HuH-7 (cell line): ENCODE results near the gene STAT5B.
A peak's percentile ranks its signal among the peaks of the same experiment; 100 is the strongest.
"Not testable (repeated sequence)": the region's sequence is repeated elsewhere in the genome, so short reads cannot be mapped to it uniquely, and the experiment has no call there.

ENCODE experiments used
- DNase-seq: peaks from one replicate; pipeline ENCODE4 v3.0.0; 2011; ENCODE audit warnings: low spot score

STAT5B gene

DNA sequence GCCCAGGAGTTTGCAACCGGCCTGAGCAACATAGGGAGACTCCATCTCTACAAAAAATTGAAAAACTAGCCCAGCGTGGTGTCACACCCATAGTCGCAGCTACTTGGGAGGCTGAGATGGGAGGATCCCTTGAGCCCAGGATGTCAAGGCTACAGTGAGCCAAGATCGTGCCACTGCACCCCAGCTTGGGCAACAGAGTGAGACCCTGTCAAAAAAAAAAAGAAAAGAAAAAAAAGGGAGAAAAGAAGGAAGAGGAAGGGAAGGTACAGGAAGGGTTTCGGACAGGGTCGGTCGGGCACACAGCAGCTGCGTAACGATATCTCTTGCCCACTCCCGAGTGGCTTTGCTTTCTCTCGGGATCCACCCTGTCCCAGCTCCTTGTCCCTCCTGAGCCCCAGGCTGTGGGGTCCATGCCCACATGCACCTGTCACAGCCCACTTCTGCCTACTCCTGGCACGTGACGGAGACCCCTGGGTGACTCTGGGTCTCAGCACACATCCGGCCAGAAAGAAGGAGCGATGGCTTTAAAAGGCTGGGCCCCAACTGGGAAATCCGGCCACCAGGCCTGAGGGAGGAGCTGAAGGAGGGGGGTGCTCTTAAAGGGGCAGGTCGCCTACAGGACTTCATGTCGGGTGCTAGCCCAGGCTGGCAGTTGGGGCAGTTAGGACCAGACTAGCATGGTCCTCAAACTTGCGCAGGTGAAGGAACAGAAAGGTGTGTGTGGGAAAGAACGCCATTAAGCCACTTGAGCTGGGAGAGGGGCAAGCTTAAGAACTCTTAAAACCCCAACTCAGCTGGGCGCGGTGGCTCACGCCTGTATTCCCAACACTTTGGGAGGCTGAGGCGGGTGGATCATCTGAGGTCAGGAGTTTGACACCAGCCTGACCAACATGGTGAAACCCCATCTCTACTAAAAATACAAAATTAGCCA is 82.0 kb downstream of the STAT5B start, which contains the start of gene GHDC:
GHDC (minus strand) TSS at position 526 of the 931 bp plus-strand sequence. CDS start 913 bp downstream, outside the sequence.
- DNase-seq = peak; percentile 95

DNA sequence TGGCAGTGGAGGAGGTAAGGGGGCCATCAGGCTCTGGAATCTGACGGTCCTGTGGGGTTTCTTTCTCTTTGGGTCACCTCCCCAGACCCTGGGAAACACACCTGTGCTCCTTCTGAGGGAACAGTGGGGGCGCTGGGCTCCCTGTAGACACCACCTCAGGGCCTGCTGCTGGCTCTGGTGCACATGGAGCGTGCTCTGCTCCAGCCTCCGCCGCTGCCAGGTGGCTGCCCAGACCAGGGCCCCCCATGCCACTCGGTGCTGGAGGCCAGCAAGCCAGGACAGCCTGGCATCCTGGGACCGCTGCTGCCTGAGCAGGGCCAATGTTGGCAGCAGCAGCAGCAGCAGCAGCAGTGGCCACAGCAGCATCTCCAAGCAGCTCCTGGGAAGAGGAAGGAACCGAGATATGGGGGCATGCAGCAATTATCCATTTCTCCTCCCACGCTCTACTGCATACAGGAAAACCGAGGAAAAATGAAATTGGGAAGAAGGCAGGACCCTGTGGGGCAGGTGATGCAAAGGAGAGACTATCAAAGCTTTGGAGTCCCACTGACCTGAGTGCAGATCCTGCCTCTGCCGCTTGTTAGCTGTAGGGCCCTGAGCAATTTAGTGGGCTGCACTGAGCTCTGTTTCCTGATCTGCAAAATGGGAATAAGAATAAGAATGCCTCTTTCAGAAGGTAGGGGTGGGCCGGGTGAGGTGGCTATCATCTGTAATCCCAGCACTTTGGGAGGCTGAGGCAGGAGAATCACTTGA is 82.8 kb downstream of the STAT5B start:
- DNase-seq = no peak

DNA sequence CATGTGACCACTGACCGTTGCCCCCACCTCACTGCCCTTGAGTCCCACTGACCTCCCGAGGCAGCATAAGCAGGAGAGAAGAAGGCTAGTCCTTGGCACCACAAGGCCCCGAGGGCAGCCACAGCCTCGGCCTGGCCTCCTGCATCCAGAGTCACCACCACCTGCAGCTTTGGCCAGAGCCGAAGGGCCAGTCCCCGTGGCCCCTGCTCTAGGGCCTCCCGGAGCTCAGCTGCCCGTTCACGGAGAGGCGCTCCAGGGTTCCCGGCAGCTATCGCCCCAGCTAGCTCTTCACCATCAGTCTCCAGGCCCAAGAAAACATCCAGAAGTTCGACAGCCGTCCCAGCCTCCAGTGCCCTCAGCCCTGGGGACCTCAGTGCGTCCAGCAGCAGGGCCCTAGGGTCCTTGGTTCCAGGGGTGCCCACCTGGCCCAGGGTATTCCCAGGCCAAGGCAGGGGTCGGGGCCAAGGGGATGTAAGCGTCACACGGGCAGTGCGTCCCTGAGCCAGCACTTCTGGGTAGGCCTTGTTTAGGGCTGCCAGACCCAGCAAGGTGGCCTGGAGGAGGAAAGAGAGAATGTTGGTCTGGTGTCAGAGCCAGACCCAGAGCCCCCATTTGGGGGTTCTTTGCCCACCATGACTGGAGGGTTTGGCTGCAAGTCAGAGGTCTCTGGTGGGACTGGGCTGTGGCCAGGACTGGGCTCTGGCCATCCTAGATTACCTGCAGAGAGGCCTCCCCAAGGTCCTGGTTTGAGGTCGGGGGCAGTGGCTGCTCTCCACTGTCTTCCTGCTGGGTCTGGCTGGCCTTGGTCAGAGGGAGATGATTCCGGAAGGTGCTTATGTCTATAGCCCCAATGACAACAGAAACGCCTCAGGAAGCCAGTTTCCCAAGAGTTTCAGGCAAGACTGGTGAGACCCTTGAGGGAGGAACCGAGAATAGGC is 83.7 kb downstream of the STAT5B start:
- no peak for DNase-seq

DNA sequence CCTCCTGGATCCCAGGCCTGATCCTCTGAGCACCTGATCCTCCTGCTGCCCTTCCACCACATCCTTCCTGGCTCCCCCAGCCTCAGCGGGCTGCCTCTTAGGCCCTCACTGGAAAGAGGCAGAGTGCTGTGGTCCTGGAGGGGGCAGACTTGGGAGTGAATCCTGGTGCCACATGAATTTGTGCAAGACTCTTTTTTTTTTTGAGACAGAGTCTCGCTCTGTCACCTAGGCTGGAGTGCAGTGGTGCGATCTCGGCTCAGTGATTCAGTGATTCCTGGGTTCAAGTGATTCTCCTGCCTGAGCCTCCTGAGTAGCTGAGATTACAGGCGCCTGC is 84.9 kb downstream of the STAT5B start:
- no peak for DNase-seq

DNA sequence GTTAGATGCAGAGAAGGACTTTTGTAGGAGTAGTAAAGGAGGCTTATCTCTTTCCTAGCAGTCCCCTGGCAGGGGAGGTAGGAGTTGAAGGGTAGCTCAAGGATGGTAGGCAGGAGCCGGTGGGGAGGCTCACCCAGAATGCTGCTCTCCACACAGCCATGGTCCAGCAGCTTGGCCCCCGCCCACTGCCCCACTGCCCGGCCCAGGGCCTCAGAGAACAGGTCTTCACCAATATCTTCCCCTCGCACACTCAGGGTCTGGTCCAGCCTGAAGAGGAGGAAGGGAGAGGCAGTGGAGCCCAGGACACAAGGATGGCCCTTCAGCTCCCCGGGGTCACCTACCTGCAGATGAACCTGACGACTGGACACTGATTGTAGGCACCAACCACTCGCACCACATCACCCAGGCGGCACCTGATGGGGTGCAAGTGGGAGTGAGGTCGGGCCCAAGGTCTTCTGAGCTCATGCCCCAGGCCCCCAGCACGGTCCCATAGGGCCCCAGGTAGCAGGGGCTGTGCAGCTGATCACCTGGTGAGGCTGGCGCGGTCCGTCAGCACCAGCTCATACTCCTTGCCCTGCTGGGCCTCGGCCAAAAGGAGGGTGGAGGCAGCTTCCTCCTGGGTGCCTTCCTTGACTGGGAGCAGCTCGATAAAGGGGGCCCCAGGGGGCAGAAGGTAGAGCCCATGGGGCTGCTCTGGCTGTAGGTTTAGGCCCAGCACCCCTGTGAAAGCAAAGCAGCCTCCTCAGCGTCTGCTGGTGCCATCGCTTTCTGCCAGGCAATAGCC is 85.5 kb downstream of the STAT5B start:
- no peak for DNase-seq

DNA sequence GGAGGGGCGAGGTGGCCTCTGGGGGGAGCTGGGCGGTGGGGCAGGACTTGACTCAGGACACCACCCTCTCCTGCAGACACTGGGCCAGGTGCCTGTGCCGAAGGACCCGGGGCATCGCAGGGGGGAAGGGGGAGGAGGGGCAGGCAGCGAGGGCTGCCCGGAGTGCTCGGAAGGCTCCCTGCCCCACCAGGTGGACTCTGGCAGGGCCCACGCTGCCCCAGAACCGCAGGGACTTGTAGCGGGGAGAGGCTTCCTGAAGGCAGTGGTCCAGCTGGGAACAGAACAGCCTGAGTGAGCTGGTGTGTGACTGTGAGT is 86.6 kb downstream of the STAT5B start:
- no peak for DNase-seq

DNA sequence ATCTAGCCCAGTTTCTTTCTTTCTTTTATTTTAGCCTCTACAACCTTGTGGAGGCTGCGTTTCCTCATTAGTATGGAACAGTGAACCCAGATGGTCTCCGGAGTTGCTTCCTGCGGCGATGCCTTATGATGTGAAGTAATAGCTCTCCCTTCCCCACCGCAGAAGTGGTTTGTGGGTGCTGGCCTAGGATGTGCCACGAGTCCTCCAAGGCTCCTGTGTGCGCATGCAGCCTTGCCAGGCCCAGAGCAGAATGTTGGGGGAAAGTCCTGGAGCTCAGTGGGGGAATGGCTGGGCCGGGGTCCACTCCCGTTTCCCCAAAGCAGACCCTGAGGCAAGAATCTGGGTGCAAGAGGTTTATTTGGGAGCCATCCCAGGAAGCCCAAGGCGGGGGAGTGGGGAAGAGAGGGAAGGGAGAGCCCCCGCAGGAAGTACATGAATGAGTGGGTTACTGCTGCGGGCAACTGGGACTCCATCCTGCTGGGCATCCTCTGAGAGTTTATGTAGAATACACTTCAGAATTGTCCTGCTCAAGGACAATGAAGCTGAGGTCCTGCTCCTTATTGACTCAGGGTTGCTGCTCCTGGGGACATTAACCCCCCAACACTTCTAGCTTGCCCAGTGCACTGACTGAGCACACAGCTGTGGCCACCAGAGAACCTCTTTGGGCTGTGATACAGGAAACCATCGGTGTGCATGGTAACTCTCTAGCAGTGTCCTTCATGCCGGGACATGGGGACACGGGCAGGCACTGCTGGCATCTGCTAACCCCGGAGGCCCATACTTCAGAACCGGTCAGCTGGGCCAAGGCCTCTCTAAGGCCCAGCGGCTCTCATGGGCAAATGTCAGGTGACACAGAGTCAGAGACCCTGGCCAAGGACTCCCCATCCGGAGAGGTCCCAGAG is 87.2 kb downstream of the STAT5B start:
- DNase-seq = no peak

DNA sequence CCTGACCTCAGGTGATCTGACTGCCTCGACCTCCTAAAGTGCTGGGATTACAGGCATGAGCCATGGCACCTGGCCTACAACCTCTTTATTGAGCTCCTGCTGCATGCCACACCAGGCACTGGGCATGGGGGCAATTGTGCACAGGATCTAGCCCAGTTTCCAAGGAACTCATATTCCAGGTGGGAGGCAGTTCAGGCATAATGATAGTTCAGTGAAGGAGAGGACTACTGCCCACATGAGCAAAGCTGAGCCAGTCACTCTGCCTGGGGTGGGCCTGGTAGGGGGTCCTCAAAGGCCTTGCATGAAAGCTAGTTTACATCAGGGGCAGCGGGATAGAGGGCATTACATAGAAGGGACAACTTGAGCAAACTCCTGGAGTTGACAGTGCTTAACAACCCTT is 88.4 kb downstream of the STAT5B start:
- DNase-seq = no peak

DNA sequence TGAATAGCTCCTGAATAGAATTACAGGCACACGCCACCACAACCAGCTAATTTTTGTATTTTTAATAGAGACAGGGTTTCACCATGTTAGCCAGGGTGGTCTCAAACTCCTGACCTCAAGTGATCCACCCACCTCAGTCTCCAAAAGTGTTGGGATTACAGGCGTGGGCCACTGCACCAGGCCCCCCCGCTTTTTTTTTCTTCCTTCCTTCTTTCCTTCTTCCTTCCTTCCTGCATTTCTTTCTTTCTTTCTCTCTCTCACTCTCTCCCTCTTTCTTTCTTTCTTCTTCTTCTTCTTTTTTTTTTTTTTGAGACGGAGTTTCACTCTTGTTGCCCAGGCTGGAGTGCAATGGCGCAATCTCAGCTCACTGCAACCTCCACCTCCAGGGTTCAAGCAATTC is 90.0 kb downstream of the STAT5B start:
- not testable (repeated sequence) for DNase-seq

DNA sequence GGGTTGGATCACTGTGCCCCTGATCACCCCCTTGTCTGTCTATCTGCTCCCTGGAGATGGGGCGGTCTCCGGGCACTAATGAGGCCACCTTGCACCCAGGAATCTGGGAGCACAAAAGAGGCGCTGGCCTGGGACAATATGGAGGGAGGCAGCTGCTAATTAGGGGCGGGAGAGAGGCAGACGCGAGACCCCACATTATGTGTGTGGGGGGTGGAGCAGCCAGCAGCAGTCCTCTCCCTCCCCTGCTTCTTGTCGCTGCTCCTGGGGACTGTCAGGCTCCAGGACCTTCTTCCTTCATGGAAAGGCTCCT is 90.6 kb downstream of the STAT5B start:
- DNase-seq = no peak

DNA sequence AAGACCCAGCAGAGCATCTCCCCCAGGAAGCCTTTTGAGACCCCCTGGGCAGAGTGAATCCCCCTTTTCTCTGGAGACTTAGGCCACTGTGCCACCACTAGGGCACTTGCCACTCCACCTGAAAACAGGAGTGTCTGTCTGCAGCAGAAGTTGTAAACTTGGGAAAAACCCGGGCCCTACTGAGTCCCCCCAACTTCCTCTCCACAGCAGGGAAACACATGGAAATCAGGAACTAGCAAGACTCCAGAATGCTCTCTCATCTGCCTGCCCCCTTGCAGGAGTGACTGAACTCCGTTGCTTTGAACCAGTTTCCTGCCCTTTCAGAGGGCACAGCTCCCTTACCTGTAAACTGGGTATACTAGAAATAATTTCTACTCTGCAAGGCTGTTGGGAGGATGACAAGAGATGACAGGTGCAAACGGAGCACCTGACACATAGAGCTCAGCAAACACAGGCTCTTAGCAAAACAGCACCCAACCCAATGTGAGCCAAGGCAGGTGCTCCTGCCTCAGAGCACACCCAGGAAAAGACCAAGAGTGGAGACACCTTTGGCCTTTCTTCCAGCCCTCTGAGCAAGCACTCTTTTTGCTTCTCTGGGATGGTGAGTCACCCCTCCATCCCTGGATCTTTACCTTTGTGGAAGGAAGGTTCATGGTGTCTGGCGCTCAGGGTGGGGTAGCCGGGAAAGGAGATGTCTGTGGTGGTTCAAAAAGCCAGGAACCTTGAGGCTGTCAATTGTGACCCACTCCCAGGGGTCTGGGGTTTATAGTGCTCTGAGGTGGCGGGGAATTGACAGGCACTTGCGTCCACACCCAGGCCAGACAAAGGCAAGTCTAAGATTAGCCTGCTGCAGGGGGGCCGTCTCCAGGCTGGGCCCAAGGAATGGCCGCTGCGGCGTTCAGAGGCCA is 91.2 kb downstream of the STAT5B start, which contains the start of gene HCRT:
HCRT (minus strand) TSS at position 740 of the 908 bp plus-strand sequence; CDS start at position 653, 87 bp downstream.
- DNase-seq = no peak

DNA sequence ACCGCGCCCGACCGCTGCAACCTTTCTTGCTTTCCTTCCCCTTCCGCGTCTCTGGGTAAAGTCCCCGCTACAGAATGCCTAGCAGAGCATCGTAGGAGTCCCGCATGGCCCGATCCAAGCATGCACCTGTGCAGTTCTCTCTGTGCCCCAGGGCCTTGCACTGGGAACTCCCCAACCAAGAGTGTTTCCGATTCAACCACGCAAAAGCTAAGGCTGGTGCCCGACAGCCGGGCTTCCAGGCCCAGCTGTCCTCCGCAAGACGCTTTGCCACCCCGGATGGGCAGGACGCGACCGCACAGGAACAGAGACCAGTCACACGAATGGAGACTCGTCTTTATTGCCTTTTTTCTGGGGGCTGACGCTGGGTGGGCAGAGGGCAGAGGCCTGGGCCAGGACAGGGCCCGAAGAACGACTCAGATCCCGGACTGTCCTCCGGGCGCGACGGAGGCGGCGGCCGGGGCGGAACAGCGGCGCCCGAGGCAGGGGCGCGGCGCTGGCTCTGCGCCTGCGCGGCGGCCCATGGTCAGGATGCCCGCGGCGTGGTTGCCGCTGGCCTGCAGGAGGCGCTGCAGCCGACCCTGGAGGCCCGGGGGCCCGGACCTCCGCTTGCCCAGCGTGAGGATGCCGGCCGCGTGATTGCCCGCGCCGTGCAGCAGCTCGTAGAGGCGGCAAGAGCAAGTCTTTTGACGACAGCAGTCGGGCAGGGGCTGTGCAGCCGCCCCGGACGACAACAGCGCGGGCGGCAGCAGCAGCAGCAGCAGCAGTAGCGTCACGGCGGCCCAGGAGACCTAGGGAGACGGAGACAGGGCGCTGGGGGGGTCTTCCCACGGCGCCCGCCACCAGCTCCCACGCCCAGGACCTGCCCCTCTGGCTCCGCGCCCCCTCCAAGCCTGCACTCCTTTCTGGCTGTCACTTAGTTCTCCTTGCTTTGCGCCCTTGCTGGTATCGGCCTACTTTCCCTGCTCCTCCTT is 92.2 kb downstream of the STAT5B start:
- peak; percentile 97 for DNase-seq

DNA sequence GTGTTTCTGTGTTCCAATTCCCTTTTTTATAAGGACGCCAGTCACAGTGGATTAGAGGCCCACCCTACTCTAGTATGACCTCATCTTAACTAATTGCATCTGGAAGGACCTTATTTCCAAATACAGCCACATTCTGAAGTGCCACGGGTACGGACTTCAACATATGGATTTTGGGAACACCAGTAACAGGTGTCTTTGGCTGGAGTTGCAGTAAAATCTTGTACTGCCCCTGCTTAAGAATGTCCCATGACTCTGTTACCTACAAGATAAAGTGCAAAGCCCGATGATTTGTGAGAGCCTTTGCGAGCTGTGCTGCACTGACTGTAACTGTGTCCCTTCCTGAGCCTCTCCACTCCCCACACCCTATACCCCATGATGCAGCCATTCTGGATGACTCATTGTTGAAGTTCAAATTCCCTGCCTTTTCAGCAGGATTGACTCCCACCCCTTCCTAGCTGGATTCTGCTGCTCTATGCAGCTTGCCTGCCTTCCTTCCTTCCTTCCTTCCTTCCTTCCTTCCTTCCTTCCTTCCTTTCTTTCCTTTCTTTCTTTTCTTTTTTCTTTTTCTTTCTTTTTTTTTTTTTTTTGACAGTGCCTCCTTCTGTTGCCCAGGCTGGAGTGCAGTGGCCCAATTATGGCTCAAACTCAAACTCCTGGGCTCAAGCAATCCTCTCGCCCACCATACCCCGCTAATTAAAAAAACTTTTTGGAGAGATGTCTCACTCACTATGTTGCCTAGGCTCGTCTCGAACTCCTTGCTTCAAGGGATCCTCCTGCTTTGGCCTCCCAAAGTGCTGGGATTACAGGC is 93.1 kb downstream of the STAT5B start:
- DNase-seq = peak; percentile 71

DNA sequence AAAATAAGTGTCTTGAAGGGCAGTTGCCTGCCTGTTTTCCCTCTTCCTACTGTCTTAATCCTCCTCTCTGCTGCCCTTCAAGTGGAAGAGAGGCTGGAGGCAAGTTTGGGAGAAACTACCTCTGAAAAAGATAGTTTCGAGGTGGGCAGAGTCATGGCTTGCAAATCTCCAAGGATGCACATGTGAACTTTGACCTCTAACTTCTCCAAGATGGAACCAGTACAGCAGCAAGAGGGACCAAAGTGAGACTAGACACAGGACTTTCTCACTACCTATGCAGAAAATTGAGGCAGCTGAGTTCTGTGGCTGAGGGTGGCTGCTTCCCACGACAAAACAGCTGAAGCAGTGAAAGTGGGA is 94.4 kb downstream of the STAT5B start:
- DNase-seq = no peak

DNA sequence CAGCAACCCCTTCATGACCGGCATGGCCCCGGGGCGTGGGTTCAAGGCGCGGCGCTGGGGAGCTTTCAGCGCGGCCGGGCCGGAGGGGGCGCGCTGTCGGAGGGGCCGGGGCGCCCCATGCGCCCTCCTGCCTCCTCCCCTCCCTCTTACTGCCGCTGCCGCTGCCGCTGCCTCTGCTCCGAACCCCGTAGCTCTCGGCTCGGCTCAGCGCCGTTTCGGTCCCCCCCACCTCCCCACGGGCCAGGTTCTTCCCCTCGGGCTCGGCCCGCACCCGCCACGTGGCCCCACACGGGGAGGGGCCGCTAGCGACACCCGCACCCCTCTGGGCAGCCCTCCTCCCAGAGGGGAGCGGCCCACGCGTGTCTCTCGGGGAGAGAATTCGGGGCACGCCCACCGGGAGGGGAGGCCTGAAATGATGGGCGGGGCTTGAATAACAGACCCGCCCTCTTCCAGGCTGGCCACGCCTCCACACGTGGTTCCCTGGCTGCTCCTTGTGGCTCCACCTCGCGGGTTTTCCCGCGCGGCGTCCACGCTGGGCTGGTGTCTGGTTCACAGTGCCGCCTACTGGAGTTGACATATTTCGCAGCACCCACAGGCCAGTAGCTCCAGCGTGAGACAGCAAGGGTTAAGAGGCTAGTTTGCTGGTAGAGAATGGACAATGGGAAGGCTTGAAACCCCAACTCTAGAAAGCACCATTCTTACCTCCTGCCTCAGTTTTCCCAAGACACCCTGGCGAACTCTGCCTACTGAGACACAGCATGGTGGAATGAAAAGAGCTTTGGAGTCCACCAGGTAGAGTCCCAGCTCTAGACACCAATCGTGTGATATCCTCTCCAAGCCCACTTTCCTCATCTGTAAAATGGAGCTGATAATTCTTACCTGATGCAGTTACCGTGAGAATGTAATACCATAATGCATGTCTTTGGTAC is 95.0 kb downstream of the STAT5B start, which contains the start of gene KCNH4:
KCNH4 (minus strand) TSS at position 221 of the 929 bp plus-strand sequence; CDS start at position 24, 197 bp downstream.
- DNase-seq = peak; percentile 77

DNA sequence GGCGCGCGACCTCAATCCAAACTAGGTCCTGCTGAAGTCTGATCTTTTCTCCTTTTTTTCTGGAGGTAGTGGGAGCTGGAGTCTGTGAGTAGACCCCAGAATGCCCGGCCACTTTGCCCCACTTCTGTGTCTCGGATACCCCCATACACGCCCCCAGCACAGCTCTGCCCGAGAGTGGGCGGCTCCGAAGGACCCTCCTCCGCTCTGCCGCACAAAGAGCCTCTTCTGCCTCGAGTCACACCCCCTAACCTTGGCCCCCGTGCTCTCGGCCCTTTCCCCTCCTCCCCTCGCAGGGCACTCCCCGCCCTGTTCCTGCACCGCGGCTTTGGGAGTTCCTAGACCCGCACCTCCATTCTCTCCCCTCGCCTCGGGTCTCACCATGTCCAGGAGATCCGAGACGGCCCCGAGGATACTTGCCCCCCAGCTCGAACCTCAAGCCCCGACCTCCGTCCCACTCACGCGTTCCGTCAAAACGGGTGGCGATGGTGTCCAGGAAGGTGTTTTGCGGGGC is 95.7 kb downstream of the STAT5B start:
- DNase-seq = no peak
